ENCODE results near the gene ARHGAP31.
"Not testable (repeated sequence)": the region's sequence is repeated elsewhere in the genome, so short reads cannot be mapped to it uniquely, and the experiment has no call there.

The ARHGAP31 gene

GRCh38 chr3:119352034-119352609, 57.9 kb downstream of the ARHGAP31 start:
- FAIRE-seq = no peak

- FAIRE-seq = no peak
Observed at GRCh38 chr3:119352863-119353527, 58.8 kb downstream of the ARHGAP31 start.

- FAIRE-seq = not testable (repeated sequence)
Observed at GRCh38 chr3:119355608-119356007, 61.4 kb downstream of the ARHGAP31 start.

DNA sequence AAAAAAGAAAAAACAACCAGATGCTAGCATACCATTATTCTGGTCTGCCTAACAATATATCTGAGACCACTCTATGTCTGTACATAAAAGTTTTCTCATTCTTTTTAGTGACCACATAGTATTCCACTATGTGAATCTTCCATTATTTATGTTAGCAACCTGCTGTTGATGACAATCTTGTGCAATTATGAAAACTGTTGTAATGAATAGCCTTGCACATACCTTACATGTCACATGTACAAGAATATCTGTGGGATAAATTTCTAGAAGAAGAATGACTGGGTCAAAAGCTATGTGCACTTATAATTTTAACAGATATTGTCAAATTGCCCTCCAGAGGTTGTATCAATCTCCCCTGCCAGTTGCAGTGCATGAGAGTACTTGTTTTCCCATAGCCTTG, 62.5 kb downstream of the ARHGAP31 start:
- no peak for FAIRE-seq

- FAIRE-seq = no peak
Observed at GRCh38 chr3:119357190-119357589, 63.0 kb downstream of the ARHGAP31 start.

GRCh38 chr3:119359476-119360326, 65.5 kb downstream of the ARHGAP31 start:
- no peak for FAIRE-seq

DNA sequence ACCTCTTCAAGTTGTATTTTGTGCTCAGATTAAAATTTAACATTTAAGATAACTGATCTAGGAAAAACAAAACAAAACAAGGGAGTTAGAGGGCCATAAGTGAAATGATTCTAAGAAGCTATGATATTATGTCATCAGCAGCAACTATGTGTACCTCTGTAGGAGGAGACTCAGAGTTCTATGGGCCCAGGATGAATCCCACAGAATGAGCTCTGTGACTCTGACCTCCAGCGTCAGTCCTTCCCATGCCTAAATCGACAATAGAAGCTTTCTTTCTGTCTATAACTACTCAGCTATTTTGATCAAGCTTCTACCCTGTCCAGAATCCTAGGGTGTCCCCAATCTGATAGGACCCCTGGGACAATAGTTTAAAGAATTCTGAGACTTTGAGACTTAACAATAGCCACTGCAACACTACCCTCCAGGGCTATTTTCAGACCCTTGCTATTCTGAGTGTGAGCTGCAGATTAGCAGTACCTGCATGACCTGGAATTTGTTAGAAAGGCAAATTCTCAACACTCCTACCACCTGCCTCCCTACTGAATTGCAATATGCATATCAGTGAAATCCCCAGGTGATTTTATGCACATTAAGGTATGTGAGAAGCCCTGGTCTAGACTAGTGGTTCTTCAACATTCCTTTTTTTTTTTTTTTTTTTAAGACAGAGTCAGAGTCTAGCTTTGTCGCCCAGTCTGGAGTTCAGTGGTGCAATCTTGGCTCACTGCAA, 66.7 kb downstream of the ARHGAP31 start:
- no peak for FAIRE-seq

DNA sequence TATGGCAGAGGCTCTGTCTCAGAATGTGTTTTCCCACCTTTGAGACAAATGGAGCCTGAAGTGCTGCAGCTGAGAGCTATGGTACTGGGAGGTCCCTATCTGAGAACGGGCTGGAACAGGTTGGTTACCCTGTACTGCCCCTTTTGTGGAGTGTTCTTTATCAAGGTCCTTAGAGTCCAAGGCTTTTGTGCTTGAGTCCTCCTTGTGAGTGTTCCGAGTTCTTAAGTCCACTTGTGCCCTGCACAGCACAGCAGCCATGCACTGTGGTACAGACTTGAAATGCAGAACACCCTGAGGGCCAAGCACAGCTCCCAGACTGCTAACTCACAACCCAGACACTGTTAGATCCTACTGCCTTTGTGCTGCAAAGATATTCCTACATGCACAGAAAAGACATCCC, 67.8 kb downstream of the ARHGAP31 start:
- no peak for FAIRE-seq

DNA sequence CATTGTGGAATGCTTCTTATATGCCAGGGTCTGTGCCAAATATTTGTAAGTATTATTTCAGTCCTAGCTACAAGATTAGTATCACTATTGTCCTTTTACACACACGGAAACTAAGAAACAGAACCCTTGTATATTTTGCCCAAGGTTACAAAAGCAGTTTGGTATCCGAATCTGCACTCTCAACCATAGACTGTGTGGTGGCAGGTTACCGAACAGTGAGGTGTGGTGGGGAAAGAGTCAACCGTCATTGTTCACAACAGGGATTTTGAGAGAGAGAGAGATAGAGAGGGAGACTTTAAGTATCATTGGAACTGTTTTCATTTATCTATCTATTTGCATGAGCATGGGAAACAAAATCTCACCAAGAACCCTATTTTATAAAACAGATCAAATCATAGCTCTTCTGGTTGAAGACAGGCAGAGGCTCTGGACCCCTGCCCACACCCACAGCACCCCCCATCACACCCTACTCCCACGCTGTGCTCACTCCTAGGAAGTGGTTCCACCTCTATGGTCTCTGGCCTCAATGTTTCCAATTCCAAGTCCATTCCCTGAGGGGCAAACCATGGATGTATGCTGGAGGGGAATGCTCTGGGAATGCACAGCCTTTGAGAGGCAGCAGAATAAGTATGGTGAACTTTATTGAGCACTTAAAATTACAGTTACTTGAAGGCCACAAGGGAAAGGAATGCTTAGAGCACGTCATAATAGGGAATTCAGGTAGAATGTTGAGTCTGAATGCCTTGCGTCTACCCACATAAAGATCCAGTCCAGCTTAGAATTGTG, 69.0 kb downstream of the ARHGAP31 start:
- FAIRE-seq = no peak

GRCh38 chr3:119364401-119364800, 70.2 kb downstream of the ARHGAP31 start:
- no peak for FAIRE-seq

- FAIRE-seq = no peak
Observed at GRCh38 chr3:119365418-119365817, 71.2 kb downstream of the ARHGAP31 start.

GRCh38 chr3:119367000-119367399, 72.8 kb downstream of the ARHGAP31 start:
- FAIRE-seq = no peak

GRCh38 chr3:119368298-119368697, 74.1 kb downstream of the ARHGAP31 start:
- no peak for FAIRE-seq

- FAIRE-seq = not testable (repeated sequence)
Observed at GRCh38 chr3:119371786-119372185, 77.6 kb downstream of the ARHGAP31 start.

- no peak for FAIRE-seq
Observed at GRCh38 chr3:119375106-119375505, 80.9 kb downstream of the ARHGAP31 start.

GRCh38 chr3:119375510-119375909, 81.3 kb downstream of the ARHGAP31 start:
- FAIRE-seq = no peak

DNA sequence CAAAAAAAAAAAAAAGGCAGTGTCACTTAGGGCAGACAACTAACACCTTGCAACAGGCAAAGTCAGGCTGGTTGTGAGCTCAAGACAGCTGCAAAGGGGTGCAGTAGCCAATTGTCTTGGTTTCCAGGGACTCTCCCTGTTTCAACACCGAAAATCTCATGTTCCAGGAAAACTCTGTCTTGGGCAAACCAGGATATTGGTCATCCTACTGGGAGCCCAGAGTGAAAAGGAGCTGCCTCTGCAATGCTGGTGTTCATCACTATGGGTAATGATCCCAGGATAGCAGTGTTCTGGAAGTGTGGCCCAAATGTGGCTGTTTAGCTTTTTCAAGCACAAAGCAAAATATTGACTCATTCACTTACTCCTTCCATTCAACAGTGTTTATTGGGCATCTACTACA, 82.6 kb downstream of the ARHGAP31 start:
- no peak for FAIRE-seq

- FAIRE-seq = no peak
Observed at GRCh38 chr3:119378259-119378803, 84.1 kb downstream of the ARHGAP31 start.

GRCh38 chr3:119380697-119381096, 86.5 kb downstream of the ARHGAP31 start:
- FAIRE-seq = no peak

DNA sequence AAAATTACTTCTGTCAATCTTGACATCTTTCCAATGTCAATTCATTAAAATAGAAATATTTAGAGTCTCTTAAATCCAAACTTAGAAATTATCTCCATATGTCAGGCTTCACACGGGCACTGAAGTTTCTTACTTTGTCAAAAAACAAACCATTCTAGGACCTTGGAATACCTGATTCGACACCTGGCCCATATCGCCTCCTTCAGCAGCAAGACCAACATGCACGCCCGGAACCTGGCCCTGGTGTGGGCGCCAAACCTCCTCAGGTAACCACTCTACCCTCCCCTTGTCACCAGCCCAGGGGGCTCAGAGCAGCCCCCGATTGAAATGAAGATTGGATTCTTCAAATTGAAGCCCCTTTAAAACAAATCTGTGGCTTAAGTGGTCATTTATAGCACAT, 88.0 kb downstream of the ARHGAP31 start:
- FAIRE-seq = no peak

GRCh38 chr3:119388577-119388976, 94.4 kb downstream of the ARHGAP31 start:
- no peak for FAIRE-seq

DNA sequence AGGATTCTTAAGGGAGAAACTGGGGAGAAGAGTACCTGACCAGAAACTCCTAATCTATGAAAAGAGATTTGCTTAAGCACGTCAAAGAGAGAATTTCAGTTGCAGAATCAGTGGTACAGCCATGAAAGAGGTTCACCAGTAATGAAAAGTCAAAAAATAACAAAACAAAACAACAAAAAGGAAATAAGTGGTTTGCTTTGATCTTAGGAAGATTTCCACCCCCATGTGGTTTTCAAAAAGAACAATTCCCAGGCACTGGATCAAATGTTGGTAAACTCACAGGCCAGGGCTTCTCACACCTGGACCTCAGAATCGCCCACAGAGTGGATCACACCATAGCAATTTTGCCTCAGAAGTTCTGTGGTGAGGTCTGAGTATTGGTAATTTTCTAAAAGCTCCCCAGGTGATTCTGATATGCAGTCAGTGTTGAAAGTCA, 101.8 kb downstream of the ARHGAP31 start:
- no peak for FAIRE-seq
